HL-60 (cell line): ENCODE data around the gene PIK3CD.
"Not testable (repeated sequence)": the region's sequence is repeated elsewhere in the genome, so short reads cannot be mapped to it uniquely, and the experiment has no call there.

Source experiments
- DNase-seq, 2 experiments: peaks; one replicate each; pipeline ENCODE4 v3.0.0-alpha.2; 2010 to 2020; ENCODE audit warnings: low read depth in 1 of 2, low spot score in 1 of 2
- H3K27ac ChIP-seq: fragments of 250-450 bp; sonication (Bioruptor Pico); replicated peaks from 2 replicates; pipeline ENCODE4 v1.5.1; 2020; ENCODE audit warnings: mild to moderate bottlenecking, moderate library complexity
- H3K27me3 ChIP-seq: fragments of 250-450 bp; sonication (Bioruptor Pico); 2 replicates; pipeline ENCODE4 v1.5.1; 2021; ENCODE audit warnings: mild to moderate bottlenecking, moderate library complexity; ENCODE audit not compliant: insufficient read depth, poor library complexity, severe bottlenecking
- H3K4me3 ChIP-seq: replicated peaks from 2 replicates; pipeline ENCODE4 v1.5.1; 2011; ENCODE audit warnings: mild to moderate bottlenecking, control low read depth, low read length; ENCODE audit not compliant: insufficient read depth
- GABPA ChIP-seq: IDR thresholded peaks from 2 replicates; pipeline ENCODE4 v1.6.1; 2012; ENCODE audit warnings: low read depth
- POLR2AphosphoS5 ChIP-seq: IDR thresholded peaks from 2 replicates; pipeline ENCODE4 v1.6.1; 2012; ENCODE audit warnings: low read depth
- SPI1 ChIP-seq: IDR thresholded peaks from 2 replicates; pipeline ENCODE4 v1.6.1; 2012; ENCODE audit warnings: low read depth, mild to moderate bottlenecking, borderline replicate concordance
- TF ChIP-seq, protein P1 (sequence below): IDR thresholded peaks from one replicate; pipeline ENCODE4 v1.5.1; 2011; ENCODE audit warnings: low read length, control low read depth, inconsistent platforms; ENCODE audit not compliant: insufficient read depth
- TF ChIP-seq, protein P2 (sequence below): IDR thresholded peaks from 2 replicates; pipeline ENCODE4 v1.6.1; 2012; ENCODE audit warnings: low read depth; ENCODE audit not compliant: insufficient replicate concordance

PIK3CD gene

DNA sequence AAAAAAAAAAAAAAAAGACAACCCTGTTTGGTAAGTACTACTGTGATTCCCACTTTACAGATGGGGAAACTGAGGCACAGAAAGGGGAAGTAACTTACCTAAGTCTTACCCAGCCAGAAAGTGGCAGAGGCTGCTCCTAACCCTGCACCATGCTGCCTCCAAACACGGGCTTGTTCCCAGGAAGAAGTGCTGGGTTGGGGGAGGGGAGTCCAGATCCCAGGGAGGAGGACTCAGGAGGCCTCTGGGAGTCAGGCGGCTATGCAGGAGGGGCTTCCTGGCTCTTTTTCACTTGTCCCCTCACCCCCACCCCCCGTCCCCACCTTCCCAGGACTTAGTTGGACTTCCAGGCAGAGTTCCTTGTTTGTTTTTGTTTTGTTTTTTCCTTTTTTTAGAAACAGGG, 23.9 kb downstream of the PIK3CD start:
- H3K27ac ChIP-seq = no peak overlapping the region

DNA sequence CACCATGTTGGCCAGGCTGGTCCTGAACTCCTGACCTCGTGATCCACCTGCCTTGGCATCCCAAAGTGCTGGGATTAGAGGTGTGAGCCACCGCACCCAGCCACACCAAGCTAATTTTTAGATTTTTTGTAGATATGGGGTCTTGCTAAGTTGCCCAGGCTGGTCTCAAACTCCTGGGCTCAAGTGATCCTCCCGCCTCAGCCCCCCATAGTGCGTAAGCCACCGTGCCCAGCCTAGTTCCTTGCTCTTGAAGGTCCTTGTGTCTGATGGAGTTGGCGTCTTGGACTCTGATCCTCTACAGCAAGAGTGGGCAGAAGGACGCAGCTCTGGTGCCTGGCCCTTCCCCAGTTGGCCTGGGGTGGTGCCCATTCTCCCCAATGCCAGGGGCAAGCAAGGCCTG, 24.6 kb downstream of the PIK3CD start:
- peak overlapping the region; percentile 45 for H3K27ac ChIP-seq
- not testable (repeated sequence) for H3K4me3 ChIP-seq, H3K27me3 ChIP-seq, DNase-seq

More for the DNA sequence above, 23.9 kb downstream of the PIK3CD start:
- H3K27me3 ChIP-seq = no peaks in the 10 kb centered on the region
- no peak for DNase-seq
- TF ChIP-seq, protein P1, sequence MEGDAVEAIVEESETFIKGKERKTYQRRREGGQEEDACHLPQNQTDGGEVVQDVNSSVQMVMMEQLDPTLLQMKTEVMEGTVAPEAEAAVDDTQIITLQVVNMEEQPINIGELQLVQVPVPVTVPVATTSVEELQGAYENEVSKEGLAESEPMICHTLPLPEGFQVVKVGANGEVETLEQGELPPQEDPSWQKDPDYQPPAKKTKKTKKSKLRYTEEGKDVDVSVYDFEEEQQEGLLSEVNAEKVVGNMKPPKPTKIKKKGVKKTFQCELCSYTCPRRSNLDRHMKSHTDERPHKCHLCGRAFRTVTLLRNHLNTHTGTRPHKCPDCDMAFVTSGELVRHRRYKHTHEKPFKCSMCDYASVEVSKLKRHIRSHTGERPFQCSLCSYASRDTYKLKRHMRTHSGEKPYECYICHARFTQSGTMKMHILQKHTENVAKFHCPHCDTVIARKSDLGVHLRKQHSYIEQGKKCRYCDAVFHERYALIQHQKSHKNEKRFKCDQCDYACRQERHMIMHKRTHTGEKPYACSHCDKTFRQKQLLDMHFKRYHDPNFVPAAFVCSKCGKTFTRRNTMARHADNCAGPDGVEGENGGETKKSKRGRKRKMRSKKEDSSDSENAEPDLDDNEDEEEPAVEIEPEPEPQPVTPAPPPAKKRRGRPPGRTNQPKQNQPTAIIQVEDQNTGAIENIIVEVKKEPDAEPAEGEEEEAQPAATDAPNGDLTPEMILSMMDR = no peak
- TF ChIP-seq GABPA (no peak), SPI1 (no peak), POLR2AphosphoS5 (no peak)
- TF ChIP-seq, protein P2, sequence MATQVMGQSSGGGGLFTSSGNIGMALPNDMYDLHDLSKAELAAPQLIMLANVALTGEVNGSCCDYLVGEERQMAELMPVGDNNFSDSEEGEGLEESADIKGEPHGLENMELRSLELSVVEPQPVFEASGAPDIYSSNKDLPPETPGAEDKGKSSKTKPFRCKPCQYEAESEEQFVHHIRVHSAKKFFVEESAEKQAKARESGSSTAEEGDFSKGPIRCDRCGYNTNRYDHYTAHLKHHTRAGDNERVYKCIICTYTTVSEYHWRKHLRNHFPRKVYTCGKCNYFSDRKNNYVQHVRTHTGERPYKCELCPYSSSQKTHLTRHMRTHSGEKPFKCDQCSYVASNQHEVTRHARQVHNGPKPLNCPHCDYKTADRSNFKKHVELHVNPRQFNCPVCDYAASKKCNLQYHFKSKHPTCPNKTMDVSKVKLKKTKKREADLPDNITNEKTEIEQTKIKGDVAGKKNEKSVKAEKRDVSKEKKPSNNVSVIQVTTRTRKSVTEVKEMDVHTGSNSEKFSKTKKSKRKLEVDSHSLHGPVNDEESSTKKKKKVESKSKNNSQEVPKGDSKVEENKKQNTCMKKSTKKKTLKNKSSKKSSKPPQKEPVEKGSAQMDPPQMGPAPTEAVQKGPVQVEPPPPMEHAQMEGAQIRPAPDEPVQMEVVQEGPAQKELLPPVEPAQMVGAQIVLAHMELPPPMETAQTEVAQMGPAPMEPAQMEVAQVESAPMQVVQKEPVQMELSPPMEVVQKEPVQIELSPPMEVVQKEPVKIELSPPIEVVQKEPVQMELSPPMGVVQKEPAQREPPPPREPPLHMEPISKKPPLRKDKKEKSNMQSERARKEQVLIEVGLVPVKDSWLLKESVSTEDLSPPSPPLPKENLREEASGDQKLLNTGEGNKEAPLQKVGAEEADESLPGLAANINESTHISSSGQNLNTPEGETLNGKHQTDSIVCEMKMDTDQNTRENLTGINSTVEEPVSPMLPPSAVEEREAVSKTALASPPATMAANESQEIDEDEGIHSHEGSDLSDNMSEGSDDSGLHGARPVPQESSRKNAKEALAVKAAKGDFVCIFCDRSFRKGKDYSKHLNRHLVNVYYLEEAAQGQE = no peak
- H3K4me3 ChIP-seq = no peak overlapping the region

DNA sequence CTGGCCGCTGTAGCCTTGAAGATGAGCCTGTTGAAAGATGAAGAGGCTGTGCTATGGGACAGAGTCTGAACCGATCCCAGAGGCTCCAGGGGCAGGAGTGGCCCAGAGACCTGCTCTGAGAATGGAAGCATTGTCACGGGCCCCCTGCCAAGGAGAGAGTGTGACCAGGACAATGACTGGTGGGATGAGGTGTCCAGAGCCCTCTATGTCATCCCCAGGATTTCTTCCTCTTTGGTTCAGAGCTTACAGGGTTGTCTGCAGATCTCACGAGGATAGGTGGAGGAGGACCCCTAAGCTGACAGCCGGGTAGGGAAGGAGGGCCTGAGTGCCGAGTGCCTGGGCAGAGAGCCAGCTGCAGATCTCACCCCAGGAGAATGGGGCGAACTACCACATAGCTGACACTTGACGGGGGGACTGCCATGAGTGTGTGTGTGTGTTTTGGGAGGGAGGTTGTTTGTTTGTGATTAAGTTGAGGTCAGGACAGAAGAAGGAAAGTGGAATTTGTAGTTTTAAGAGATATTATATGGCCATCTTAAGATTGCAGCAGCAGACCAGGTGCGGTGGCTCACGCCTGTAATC, 25.4 kb downstream of the PIK3CD start:
- Histone ChIP-seq H3K27ac (peak overlapping the region; percentile 45), H3K4me3 (no peak overlapping the region), H3K27me3 (no peaks in the 10 kb centered on the region)
- TF ChIP-seq SPI1 (no peak), POLR2AphosphoS5 (no peak), GABPA (no peak)
- TF ChIP-seq, protein P2 = no peak
- TF ChIP-seq, protein P1 = no peak
- DNase-seq = no peak

DNA sequence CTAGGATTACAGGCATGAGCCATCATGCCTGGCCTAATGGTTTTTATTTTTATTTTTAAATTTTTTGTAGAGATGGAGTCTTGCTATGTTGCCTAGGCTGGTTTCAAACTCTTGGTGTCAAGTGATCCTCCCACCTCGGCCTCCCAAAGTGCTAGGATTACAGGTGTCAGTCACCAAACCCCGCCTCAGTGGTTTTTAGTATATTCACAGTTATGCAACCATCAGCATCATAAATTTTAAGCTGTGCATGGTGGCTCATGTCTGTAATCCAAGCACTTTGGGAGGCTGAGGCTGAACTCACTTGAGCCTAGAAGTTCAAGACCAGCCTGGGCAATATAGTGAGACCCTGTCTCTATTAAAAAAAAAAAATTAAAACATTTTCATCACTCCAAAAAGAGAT, 28.6 kb downstream of the PIK3CD start:
- no peak for DNase-seq
- TF ChIP-seq SPI1 (no peak), POLR2AphosphoS5 (no peak)
- TF ChIP-seq, protein P2 = no peak
- Histone ChIP-seq H3K4me3 (no peak overlapping the region), H3K27me3 (no peaks in the 10 kb centered on the region), H3K27ac (no peak overlapping the region)
